Measurements from ENCODE around the gene TMEM183A.
A peak's percentile ranks its signal among the peaks of the same experiment; 100 is the strongest.
"Not testable (repeated sequence)": the region's sequence is repeated elsewhere in the genome, so short reads cannot be mapped to it uniquely, and the experiment has no call there.

TMEM183A gene

DNA sequence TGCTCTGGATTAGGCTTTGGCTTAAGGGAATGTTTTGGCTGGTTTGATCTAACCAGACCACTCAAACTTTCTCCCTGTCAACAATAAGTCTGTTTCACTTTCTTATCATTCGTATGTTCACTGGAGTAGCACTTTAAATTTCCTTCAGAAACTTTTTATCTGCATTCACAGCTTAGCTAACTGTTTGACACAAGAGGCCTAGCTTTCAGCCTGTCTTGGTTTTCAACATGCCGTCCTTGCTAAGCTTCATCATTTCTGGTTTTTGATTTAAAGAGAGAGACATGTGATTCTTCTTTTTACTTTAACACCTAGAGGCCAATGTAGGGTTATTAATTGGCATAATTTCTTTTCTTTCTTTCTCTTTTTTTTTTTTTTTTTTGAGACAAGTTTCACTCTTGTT lies 25.2 kb upstream of the TMEM183A start:
- Mint-ChIP-seq H3K4me1 (peaks cover 3% of the 10 kb centered on the region), H3K27me3 (ENCODE audit: low read depth, poor library complexity) (peaks cover 58% of the 10 kb centered on the region), H3K36me3 (ENCODE audit: low read depth) (no peaks in the 10 kb centered on the region), H3K9me3 (no peaks in the 10 kb centered on the region), H3K27ac (no peak overlapping the region), H3K4me3 (no peak overlapping the region)
- no peak for TF ChIP-seq CTCF (IDR thresholded peaks at IDR 0.05)
- DNase-seq, result no peak

- TF ChIP-seq CTCF (IDR thresholded peaks at IDR 0.05), result no peak
- no peak for DNase-seq
- Mint-ChIP-seq H3K4me3 (no peak overlapping the region), H3K27me3 (ENCODE audit: low read depth, poor library complexity) (peaks cover 48% of the 10 kb centered on the region), H3K27ac (no peak overlapping the region), H3K4me1 (peaks cover 10% of the 10 kb centered on the region), H3K9me3 (no peaks in the 10 kb centered on the region), H3K36me3 (ENCODE audit: low read depth) (no peaks in the 10 kb centered on the region)
Measured at GRCh38 chr1:202982715-202983430, 24.3 kb upstream of the TMEM183A start.

DNA sequence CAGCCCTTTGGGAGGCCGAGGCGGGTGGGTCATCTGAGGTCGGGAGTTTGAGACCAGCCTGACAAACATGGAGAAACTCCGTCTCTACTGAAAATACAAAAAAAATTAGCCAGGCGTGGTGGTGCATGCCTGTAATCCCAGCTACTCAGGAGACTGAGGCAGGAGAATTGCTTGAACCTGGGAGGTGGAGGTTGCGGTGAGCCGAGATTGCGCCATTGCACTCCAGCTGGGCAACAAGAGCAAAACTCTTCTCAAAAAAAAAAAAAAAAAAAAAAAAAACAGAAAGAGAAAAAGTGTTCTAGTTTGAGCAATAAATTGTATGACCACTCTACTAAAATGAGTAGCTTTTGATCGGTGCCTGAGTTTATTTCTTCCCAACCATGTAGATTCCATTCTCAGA lies 21.1 kb upstream of the TMEM183A start:
- H3K36me3 Mint-ChIP-seq (ENCODE audit: low read depth); H3K27ac Mint-ChIP-seq; DNase-seq; H3K4me3 Mint-ChIP-seq; H3K9me3 Mint-ChIP-seq: not testable (repeated sequence)
- Mint-ChIP-seq H3K27me3 (ENCODE audit: low read depth, poor library complexity) (peaks cover 35% of the 10 kb centered on the region), H3K4me1 (peaks cover 16% of the 10 kb centered on the region)

DNA sequence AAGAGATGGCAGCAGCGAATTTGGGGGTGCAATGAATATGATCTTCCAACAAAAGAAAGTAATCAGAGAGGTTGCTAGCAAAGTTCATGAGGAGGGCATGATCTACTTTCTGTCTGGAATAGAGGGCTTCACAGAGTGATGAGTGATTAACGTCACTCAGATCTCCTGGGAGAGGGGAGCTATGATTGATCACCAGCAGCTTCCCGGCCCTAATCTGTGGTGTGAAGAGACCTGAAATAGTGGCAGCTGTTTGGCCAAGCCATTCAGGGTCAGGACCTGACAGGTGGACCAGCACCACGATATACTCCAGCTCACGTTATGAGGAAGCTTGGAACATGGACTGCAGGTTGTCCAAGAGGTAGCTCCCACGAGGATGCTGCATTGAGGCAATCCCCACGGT lies 19.9 kb upstream of the TMEM183A start:
- Mint-ChIP-seq H3K4me1 (peaks cover 16% of the 10 kb centered on the region), H3K36me3 (ENCODE audit: low read depth) (no peaks in the 10 kb centered on the region), H3K9me3 (peaks cover 3% of the 10 kb centered on the region), H3K4me3 (peak overlapping the region; percentile 43), H3K27me3 (ENCODE audit: low read depth, poor library complexity) (peaks cover 41% of the 10 kb centered on the region), H3K27ac (no peak overlapping the region)
- no peak for TF ChIP-seq CTCF (IDR thresholded peaks at IDR 0.05)
- DNase-seq, result no peak

- TF ChIP-seq CTCF (IDR thresholded peaks at IDR 0.05), result no peak
- no peak overlapping the region for H3K27ac Mint-ChIP-seq
- peaks cover 3% of the 10 kb centered on the region for H3K9me3 Mint-ChIP-seq
- H3K4me3 Mint-ChIP-seq, result peak overlapping the region; percentile 11
- peaks cover 16% of the 10 kb centered on the region for H3K4me1 Mint-ChIP-seq
- DNase-seq, result no peak
- peaks cover 41% of the 10 kb centered on the region for H3K27me3 Mint-ChIP-seq (ENCODE audit: low read depth, poor library complexity)
- H3K36me3 Mint-ChIP-seq (ENCODE audit: low read depth), result no peaks in the 10 kb centered on the region
Measured at GRCh38 chr1:202987922-202988583, 19.1 kb upstream of the TMEM183A start.

GRCh38 chr1:202989879-202990278 lies 17.3 kb upstream of the TMEM183A start:
- peaks cover 3% of the 10 kb centered on the region for H3K9me3 Mint-ChIP-seq
- no peak for TF ChIP-seq CTCF (IDR thresholded peaks at IDR 0.05)
- no peaks in the 10 kb centered on the region for H3K36me3 Mint-ChIP-seq (ENCODE audit: low read depth)
- peaks cover 46% of the 10 kb centered on the region for H3K27me3 Mint-ChIP-seq (ENCODE audit: low read depth, poor library complexity)
- peaks cover 16% of the 10 kb centered on the region for H3K4me1 Mint-ChIP-seq
- H3K4me3 Mint-ChIP-seq, result no peak overlapping the region
- H3K27ac Mint-ChIP-seq, result no peak overlapping the region
- no peak for DNase-seq
